Loucy (cell line): ENCODE measurements around the gene B4GALNT4.

Experiments used
- EZH2phosphoT487 ChIP-seq: fragments of 200-600 bp; IDR thresholded peaks from 2 replicates; pipeline ENCODE4 v1.6.1; 2018; ENCODE audit warnings: antibody characterized with exemption, mild to moderate bottlenecking, moderate library complexity, borderline replicate concordance
- TF ChIP-seq, protein P1 (sequence below): fragments of 200-600 bp; sonication (generic); conservative IDR thresholded peaks from 2 replicates; pipeline ENCODE4 v1.5.1; 2014; ENCODE audit warnings: mild to moderate bottlenecking, antibody characterized with exemption, low read length

GRCh38 chr11:403021-403760 lies 33.9 kb downstream of the B4GALNT4 start:
- TF ChIP-seq, protein P1, sequence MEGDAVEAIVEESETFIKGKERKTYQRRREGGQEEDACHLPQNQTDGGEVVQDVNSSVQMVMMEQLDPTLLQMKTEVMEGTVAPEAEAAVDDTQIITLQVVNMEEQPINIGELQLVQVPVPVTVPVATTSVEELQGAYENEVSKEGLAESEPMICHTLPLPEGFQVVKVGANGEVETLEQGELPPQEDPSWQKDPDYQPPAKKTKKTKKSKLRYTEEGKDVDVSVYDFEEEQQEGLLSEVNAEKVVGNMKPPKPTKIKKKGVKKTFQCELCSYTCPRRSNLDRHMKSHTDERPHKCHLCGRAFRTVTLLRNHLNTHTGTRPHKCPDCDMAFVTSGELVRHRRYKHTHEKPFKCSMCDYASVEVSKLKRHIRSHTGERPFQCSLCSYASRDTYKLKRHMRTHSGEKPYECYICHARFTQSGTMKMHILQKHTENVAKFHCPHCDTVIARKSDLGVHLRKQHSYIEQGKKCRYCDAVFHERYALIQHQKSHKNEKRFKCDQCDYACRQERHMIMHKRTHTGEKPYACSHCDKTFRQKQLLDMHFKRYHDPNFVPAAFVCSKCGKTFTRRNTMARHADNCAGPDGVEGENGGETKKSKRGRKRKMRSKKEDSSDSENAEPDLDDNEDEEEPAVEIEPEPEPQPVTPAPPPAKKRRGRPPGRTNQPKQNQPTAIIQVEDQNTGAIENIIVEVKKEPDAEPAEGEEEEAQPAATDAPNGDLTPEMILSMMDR, result no peak
- TF ChIP-seq EZH2phosphoT487, result no peak
